ENCODE measurements around the gene KPNA2. TPM values are rescaled to one million over a fixed set of nuclear protein-coding genes. Genes with fewer than 3 reads are reported as not detected.

Gene KPNA2
- total and polyA plus RNA-seq, 2 of the 13 experiments (the other 11 are each of a cell fraction or from before 2014, with no cell fraction given) = 111 to 305 TPM

GRCh38 chr17:67993153-67993997 lies 42.2 kb upstream of the KPNA2 start (continued):
- TF ChIP-seq PRDM15 (CRISPR knock-in tag; IDR thresholded peaks at IDR 0.05) = peak; percentile 17; the same call in 1 of the 2 replicates
- no peak for TF ChIP-seq KAT8 (CRISPR knock-in tag; IDR thresholded peaks at IDR 0.05)
- TF ChIP-seq SNAI1 (CRISPR knock-in tag; IDR thresholded peaks at IDR 0.05; ENCODE audit: borderline replicate concordance) = no peak
- no peak for TF ChIP-seq KLF13 (CRISPR knock-in tag; IDR thresholded peaks at IDR 0.05)
- no peak for TF ChIP-seq ZNF629 (CRISPR knock-in tag; conservative IDR thresholded peaks at IDR 0.05)
- TF ChIP-seq ZBTB38 (CRISPR knock-in tag; IDR thresholded peaks at IDR 0.05) = peak; percentile 57
- TF ChIP-seq ZNF432 (CRISPR knock-in tag; IDR thresholded peaks at IDR 0.05; ENCODE audit: borderline replicate concordance) = no peak
- TF ChIP-seq AKAP8 (CRISPR knock-in tag; IDR thresholded peaks at IDR 0.05) = no peak
- no peak for TF ChIP-seq ZBTB34 (CRISPR knock-in tag; IDR thresholded peaks at IDR 0.05)
- no peak for TF ChIP-seq TBP (CRISPR knock-in tag; IDR thresholded peaks at IDR 0.05)
- TF ChIP-seq ATF5 (CRISPR knock-in tag; IDR thresholded peaks at IDR 0.05; ENCODE audit: low read depth) = no peak
- TF ChIP-seq ZFY (CRISPR knock-in tag; IDR thresholded peaks at IDR 0.05) = peak; percentile 79; the same call in 1 of the 2 replicates
- 0 out of 2 replicates have a peak, but pooled peaks have one; percentile 73 for TF ChIP-seq ZNF563 (CRISPR knock-in tag; IDR thresholded peaks at IDR 0.05)
- 0 out of 2 replicates have a peak, but pooled peaks have one; percentile 51 for TF ChIP-seq ZNF205 (CRISPR knock-in tag; IDR thresholded peaks at IDR 0.05)
- TF ChIP-seq NFKB2 (CRISPR knock-in tag; IDR thresholded peaks at IDR 0.05; ENCODE audit: borderline replicate concordance) = no peak; the same call in 1 of the 2 replicates
- TF ChIP-seq MTF1 (CRISPR knock-in tag; IDR thresholded peaks at IDR 0.05) = no peak
- no peak for TF ChIP-seq HCFC1 (IDR thresholded peaks at IDR 0.05; ENCODE audit: low read depth, low read length)
- TF ChIP-seq ZNF230 (CRISPR knock-in tag; IDR thresholded peaks at IDR 0.05) = peak; percentile 66; the same call in 1 of the 2 replicates
- no peak for TF ChIP-seq GPBP1L1 (CRISPR knock-in tag; IDR thresholded peaks at IDR 0.05)
- TF ChIP-seq YEATS2 (CRISPR knock-in tag; IDR thresholded peaks at IDR 0.05; ENCODE audit: borderline replicate concordance) = peak; percentile 37; the same call in 1 of the 2 replicates
- no peak for TF ChIP-seq ZNF510 (CRISPR knock-in tag; IDR thresholded peaks at IDR 0.05; ENCODE audit: low read depth)
- TF ChIP-seq ZNF670 (CRISPR knock-in tag; IDR thresholded peaks at IDR 0.05; ENCODE audit: borderline replicate concordance) = no peak

Measured in HepG2 (cell line).